Mucosa of rectum (tissue), 2 donors: ENCODE data around the gene CEP128.

ENCODE experiments used
- H3K27ac ChIP-seq, 2 donors: one replicate each; pipeline ENCODE4 v1.7.0; 2013; ENCODE audit warnings: inconsistent platforms in 2 of 2, low read depth in 2 of 2, low read length in 2 of 2
- H3K27me3 ChIP-seq, 2 donors: one replicate each; pipeline ENCODE4 v1.7.0; 2013; ENCODE audit warnings: low read length in 2 of 2; ENCODE audit not compliant: control insufficient read depth in 2 of 2, insufficient read depth in 2 of 2
- H3K36me3 ChIP-seq, 2 donors: one replicate each; pipeline ENCODE4 v1.7.0; 2013; ENCODE audit warnings: low read length in 2 of 2; ENCODE audit not compliant: control insufficient read depth in 2 of 2, insufficient read depth in 2 of 2
- H3K4me1 ChIP-seq, 2 donors: one replicate each; pipeline ENCODE4 v1.7.0; 2013; ENCODE audit warnings: low read length in 2 of 2, mild to moderate bottlenecking in 1 of 2; ENCODE audit not compliant: control insufficient read depth in 2 of 2, insufficient read depth in 2 of 2
- H3K4me3 ChIP-seq, 2 donors: one replicate each; pipeline ENCODE4 v1.7.0; 2013; ENCODE audit warnings: low read length in 2 of 2
- H3K9ac ChIP-seq, 2 donors: one replicate each; pipeline ENCODE4 v1.7.0; 2013; ENCODE audit warnings: low read length in 2 of 2, low read depth in 1 of 2, mild to moderate bottlenecking in 1 of 2
- H3K9me3 ChIP-seq, 2 donors: one replicate each; pipeline ENCODE4 v1.7.0; 2013; ENCODE audit warnings: low read length in 2 of 2; ENCODE audit not compliant: control insufficient read depth in 2 of 2
- donor health status: healthy.
- donor health status: Normal muscosa, but diverticular disease.

The CEP128 gene

DNA sequence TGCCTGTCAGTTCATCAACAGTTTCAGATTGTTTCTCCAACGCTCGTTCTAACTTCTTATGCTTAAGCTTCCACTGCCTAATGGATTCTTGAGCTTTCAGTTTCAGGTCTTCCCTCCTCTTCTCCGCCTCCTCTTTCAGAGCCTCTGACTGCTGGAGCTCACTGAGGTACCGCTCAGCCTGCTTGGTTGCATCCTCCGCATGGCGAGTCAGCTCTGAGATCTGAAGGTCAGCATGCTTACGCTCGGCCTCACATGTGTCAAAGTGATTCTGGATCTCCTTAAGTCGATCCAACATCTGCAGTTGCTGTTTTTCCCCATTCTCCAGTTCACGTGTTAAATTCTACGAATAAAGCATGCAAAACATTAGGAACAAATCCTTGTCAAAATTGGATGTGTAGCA is 148.8 kb downstream of the CEP128 start:
- Histone ChIP-seq H3K36me3 (peaks cover 0 to 6% of the 10 kb centered on the region in 2 donors), H3K27me3 (no peaks in the 10 kb centered on the region), H3K4me1 (no peaks in the 10 kb centered on the region), H3K9me3 (no peaks in the 10 kb centered on the region), H3K4me3 (no peak overlapping the region), H3K27ac (no peak overlapping the region), H3K9ac (no peak overlapping the region)

- Histone ChIP-seq H3K36me3 (peaks cover 0 to 5% of the 10 kb centered on the region in 2 donors), H3K9me3 (no peaks in the 10 kb centered on the region), H3K4me1 (no peaks in the 10 kb centered on the region), H3K4me3 (no peak overlapping the region), H3K27me3 (no peaks in the 10 kb centered on the region), H3K9ac (no peak overlapping the region), H3K27ac (no peak overlapping the region)
Observed at GRCh38 chr14:80787876-80788275, 153.7 kb downstream of the CEP128 start.

DNA sequence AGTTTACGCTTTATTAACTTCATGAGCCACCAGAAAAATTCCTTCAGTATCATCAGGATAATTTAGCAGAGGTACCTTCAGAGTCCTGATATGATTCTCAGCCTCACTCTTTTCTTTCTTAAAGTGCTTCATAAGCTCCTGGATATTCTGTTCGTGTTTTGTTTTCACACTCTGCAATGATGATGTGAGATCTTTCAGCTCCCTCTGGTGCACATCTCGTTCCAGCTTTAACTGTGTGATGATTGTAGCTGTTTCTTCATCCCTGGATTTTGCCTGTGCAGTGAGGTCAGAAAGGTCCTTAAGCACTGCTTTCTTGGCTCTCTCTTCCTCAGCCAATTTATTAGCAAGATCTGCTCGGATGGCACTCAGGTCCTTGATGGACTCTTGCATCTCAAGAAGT is 156.7 kb downstream of the CEP128 start:
- H3K4me1 ChIP-seq: no peaks in the 10 kb centered on the region
- no peaks in the 10 kb centered on the region for H3K9me3 ChIP-seq
- no peak overlapping the region for H3K27ac ChIP-seq
- no peak overlapping the region for H3K9ac ChIP-seq
- no peaks in the 10 kb centered on the region for H3K27me3 ChIP-seq
- H3K36me3 ChIP-seq: no peaks in the 10 kb centered on the region
- no peak overlapping the region for H3K4me3 ChIP-seq

DNA sequence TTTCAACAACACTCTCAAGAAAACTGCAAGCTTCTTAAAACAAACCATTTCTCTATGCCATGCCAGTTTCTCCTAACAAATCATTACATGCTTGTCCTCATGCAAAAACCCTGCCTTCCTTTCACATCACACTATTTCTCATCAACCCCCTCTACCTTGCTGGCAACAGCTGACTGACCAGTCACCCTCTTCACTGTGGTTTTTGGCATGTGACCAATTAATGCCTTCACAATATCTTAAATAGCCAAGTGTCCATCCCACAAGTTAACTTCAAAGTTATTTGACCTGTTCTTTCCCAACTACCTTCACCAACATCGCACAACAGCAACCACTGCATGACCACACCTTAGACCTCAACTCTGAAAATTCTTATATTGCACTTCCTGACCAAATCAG is 159.6 kb downstream of the CEP128 start:
- Histone ChIP-seq H3K4me3 (no peak overlapping the region), H3K27me3 (no peaks in the 10 kb centered on the region), H3K36me3 (no peaks in the 10 kb centered on the region), H3K27ac (no peak overlapping the region), H3K9me3 (no peaks in the 10 kb centered on the region), H3K4me1 (no peaks in the 10 kb centered on the region), H3K9ac (no peak overlapping the region)

- H3K27me3 ChIP-seq: no peaks in the 10 kb centered on the region
Observed at GRCh38 chr14:80780500-80780899, 161.0 kb downstream of the CEP128 start.

DNA sequence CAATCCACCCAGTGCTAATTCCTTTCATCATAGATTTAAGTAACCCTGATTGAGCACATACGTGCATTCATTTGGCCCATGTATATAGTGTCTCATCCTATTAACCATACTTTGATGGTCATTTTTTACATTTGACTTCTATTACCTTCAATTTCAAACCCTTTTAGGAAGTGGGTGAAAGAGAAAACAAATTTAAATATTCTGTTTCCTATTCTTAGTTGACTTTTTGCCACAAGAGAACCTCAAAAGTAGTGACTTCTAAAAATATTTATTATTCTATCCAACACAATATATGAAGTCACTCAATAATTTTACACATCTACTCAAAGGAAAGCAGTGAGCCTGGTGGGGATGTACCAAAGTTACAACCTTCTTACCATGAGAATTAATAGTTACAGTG is 164.9 kb downstream of the CEP128 start:
- no peak overlapping the region for H3K27ac ChIP-seq
- H3K9ac ChIP-seq: no peak overlapping the region
- H3K9me3 ChIP-seq: no peaks in the 10 kb centered on the region
- H3K27me3 ChIP-seq: no peaks in the 10 kb centered on the region
- no peak overlapping the region for H3K4me3 ChIP-seq
- H3K36me3 ChIP-seq: no peaks in the 10 kb centered on the region
- no peaks in the 10 kb centered on the region for H3K4me1 ChIP-seq

More at GRCh38 chr14:80780500-80780899, 161.0 kb downstream of the CEP128 start:
- H3K27ac ChIP-seq: no peak overlapping the region
- no peak overlapping the region for H3K4me3 ChIP-seq
- no peak overlapping the region for H3K9ac ChIP-seq
- H3K9me3 ChIP-seq: no peaks in the 10 kb centered on the region
- H3K4me1 ChIP-seq: no peaks in the 10 kb centered on the region
- no peaks in the 10 kb centered on the region for H3K36me3 ChIP-seq

DNA sequence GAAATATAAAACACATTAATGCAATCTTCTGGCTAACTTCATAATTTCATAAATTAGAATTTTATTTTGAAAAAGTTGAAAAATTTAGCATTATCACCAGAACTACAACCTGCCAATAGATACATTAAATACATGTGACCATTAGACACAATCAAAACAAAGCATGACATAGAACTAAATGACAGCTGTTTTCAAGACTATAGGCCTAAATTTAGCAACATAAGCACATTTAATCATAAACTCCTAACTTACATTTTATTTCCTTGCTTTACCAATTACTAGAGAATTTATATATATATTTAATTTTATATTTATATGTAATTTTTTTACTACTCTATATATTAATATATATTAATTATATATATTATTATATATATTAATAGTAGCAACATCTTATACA is 165.4 kb downstream of the CEP128 start:
- Histone ChIP-seq H3K4me1 (no peaks in the 10 kb centered on the region), H3K9ac (no peak overlapping the region), H3K27me3 (no peaks in the 10 kb centered on the region), H3K4me3 (no peak overlapping the region), H3K36me3 (no peaks in the 10 kb centered on the region), H3K9me3 (no peaks in the 10 kb centered on the region), H3K27ac (no peak overlapping the region)

DNA sequence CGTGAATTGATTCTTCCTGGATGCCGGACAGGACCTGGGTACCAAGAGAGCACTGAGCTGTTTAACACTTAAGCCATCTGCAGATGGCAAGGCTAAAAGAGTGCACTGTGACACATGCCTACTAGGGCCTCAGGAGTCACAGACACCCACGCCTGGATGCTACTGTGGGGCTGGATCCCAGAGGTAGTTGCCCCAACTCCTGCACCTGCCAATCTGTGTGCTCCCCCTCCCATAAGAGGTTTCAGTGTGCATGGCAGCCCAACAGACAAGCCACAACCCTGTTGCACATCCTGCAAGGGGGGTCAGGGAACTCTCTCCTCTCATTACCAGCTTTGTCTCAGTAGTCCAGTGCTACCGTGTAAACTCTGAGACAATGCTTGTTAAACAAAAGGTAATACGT is 169.0 kb downstream of the CEP128 start:
- Histone ChIP-seq H3K27me3 (no peaks in the 10 kb centered on the region), H3K9me3 (no peaks in the 10 kb centered on the region), H3K27ac (no peak overlapping the region), H3K9ac (no peak overlapping the region), H3K4me3 (no peak overlapping the region), H3K36me3 (no peaks in the 10 kb centered on the region), H3K4me1 (no peaks in the 10 kb centered on the region)

DNA sequence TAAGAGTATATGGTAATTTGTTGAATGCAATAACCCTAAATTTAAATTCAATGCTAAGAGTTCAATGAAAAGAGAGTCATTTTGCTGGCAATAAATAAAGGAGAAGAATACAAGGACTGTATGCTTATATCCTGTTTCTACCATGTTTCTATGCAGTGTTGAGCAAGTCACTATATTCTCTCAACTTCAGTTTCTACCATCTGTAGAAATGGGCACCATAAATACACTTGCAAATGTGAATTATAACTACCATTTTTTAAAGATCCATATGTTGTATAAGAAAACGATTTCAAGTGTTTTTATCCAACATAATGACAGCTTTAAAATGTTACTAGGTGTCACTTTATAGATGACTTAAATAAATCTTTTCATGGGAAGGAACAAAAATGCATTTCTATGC is 170.3 kb downstream of the CEP128 start:
- Histone ChIP-seq H3K36me3 (no peaks in the 10 kb centered on the region), H3K4me1 (no peaks in the 10 kb centered on the region), H3K9me3 (no peaks in the 10 kb centered on the region), H3K9ac (no peak overlapping the region), H3K4me3 (no peak overlapping the region), H3K27ac (no peak overlapping the region), H3K27me3 (no peaks in the 10 kb centered on the region)

DNA sequence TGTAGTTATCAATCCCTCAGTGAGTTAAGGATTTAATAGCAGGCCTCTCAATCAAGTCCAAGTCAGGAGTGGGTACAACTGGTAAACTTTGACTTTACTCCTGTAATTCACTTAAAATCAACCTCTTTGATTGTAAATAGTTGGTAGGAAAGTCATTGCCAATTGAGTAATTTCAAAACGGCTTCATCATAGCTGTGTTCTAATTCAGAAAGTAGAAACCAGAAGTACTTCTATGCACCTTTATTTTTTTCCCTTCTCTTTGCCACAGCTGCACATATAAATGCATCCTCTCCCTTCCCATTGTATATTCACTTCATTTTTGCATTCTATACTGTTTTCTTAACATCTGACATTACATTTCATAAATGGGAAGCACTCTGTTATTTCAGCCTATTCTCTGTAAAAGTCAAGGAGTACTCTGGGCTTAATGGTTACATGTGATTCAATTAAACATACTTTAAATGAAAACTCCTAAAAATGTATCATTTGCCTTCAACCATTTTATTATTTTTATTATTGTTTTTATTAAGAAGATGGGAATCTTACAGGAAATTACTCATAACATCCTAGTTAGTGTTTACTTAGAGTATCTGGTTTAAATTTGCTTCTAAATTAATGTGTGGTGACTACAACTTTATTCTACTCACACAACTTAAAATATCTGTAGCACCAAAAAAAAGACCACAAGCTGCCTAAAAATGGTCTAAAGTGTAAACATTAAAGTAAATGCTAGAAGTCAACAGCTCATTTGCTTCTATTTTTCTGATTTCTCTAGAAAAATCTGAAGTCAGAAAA is 171.2 kb downstream of the CEP128 start:
- no peak overlapping the region for H3K9ac ChIP-seq

More for the DNA sequence above, 171.2 kb downstream of the CEP128 start:
- Histone ChIP-seq H3K4me3 (no peak overlapping the region), H3K9me3 (no peaks in the 10 kb centered on the region), H3K27ac (no peak overlapping the region), H3K27me3 (no peaks in the 10 kb centered on the region), H3K4me1 (no peaks in the 10 kb centered on the region), H3K36me3 (no peaks in the 10 kb centered on the region)
